ENCODE measurements around the gene TGFB2.

The TGFB2 gene

GRCh38 chr1:218344814-218345672, at the start of gene TGFB2:
TGFB2 (plus strand) TSS chr1:218345336; CDS start chr1:218346702, 1,366 bp downstream.
- DNase-seq (peak; percentile 14), ATAC-seq (peak; percentile 58)
- H3K4me1 Mint-ChIP-seq = peaks cover 19% of the 10 kb centered on the region
- H3K27ac Mint-ChIP-seq = no peak within 1 kb of the TSS
- no peaks in the 10 kb centered on the region for H3K9me3 Mint-ChIP-seq
- peaks cover 49% of the 10 kb centered on the region for H3K27me3 Mint-ChIP-seq
- no peak within 1 kb of the TSS for H3K4me3 Mint-ChIP-seq
- H3K36me3 Mint-ChIP-seq (ENCODE audit: low read depth) = peaks cover 8% of the 10 kb centered on the region

GRCh38 chr1:218296162-218296561, 49.0 kb upstream of the TGFB2 start:
- no peak for DNase-seq
- Mint-ChIP-seq H3K27ac (no peak overlapping the region), H3K4me3 (no peak overlapping the region)

GRCh38 chr1:218297461-218297860, 47.7 kb upstream of the TGFB2 start:
- Mint-ChIP-seq H3K4me3 (no peak overlapping the region), H3K4me1 (peaks cover 24% of the 10 kb centered on the region), H3K27me3 (no peaks in the 10 kb centered on the region), H3K9me3 (no peaks in the 10 kb centered on the region), H3K27ac (no peak overlapping the region), H3K36me3 (ENCODE audit: low read depth) (peaks cover 21% of the 10 kb centered on the region)
- ATAC-seq (no peak), DNase-seq (no peak)

More at GRCh38 chr1:218296162-218296561, 49.0 kb upstream of the TGFB2 start:
- Mint-ChIP-seq H3K4me1 (peaks cover 20% of the 10 kb centered on the region), H3K9me3 (no peaks in the 10 kb centered on the region), H3K27me3 (no peaks in the 10 kb centered on the region), H3K36me3 (ENCODE audit: low read depth) (peaks cover 16% of the 10 kb centered on the region)
- no peak for ATAC-seq

- DNase-seq (no peak), ATAC-seq (no peak)
- peaks cover 25% of the 10 kb centered on the region for H3K4me1 Mint-ChIP-seq
- H3K36me3 Mint-ChIP-seq (ENCODE audit: low read depth) = peaks cover 24% of the 10 kb centered on the region
- H3K9me3 Mint-ChIP-seq = no peaks in the 10 kb centered on the region
- H3K4me3 Mint-ChIP-seq = no peak overlapping the region
- H3K27ac Mint-ChIP-seq = no peak overlapping the region
- H3K27me3 Mint-ChIP-seq = no peaks in the 10 kb centered on the region
Measured at GRCh38 chr1:218297867-218298266, 47.3 kb upstream of the TGFB2 start.

GRCh38 chr1:218298398-218298797, 46.7 kb upstream of the TGFB2 start:
- Mint-ChIP-seq H3K27ac (no peak overlapping the region), H3K4me3 (no peak overlapping the region), H3K36me3 (ENCODE audit: low read depth) (peaks cover 25% of the 10 kb centered on the region), H3K4me1 (peaks cover 26% of the 10 kb centered on the region), H3K27me3 (no peaks in the 10 kb centered on the region), H3K9me3 (no peaks in the 10 kb centered on the region)
- ATAC-seq (no peak), DNase-seq (no peak)

GRCh38 chr1:218299416-218299815, 45.7 kb upstream of the TGFB2 start:
- Mint-ChIP-seq H3K4me3 (no peak overlapping the region), H3K4me1 (peaks cover 26% of the 10 kb centered on the region), H3K36me3 (ENCODE audit: low read depth) (peaks cover 18% of the 10 kb centered on the region), H3K9me3 (no peaks in the 10 kb centered on the region), H3K27ac (no peak overlapping the region), H3K27me3 (no peaks in the 10 kb centered on the region)
- no peak for ATAC-seq
- no peak for DNase-seq

- H3K4me1 Mint-ChIP-seq = peaks cover 26% of the 10 kb centered on the region
- H3K36me3 Mint-ChIP-seq (ENCODE audit: low read depth) = peaks cover 26% of the 10 kb centered on the region
- no peaks in the 10 kb centered on the region for H3K27me3 Mint-ChIP-seq
- no peak overlapping the region for H3K4me3 Mint-ChIP-seq
- DNase-seq (no peak), ATAC-seq (no peak)
- no peaks in the 10 kb centered on the region for H3K9me3 Mint-ChIP-seq
- no peak overlapping the region for H3K27ac Mint-ChIP-seq
Measured at GRCh38 chr1:218301217-218301616, 43.9 kb upstream of the TGFB2 start.

- Mint-ChIP-seq H3K27me3 (no peaks in the 10 kb centered on the region), H3K9me3 (no peaks in the 10 kb centered on the region), H3K36me3 (ENCODE audit: low read depth) (peaks cover 25% of the 10 kb centered on the region)
Measured at GRCh38 chr1:218302155-218302554, 43.0 kb upstream of the TGFB2 start.

GRCh38 chr1:218303176-218303879, 41.8 kb upstream of the TGFB2 start:
- Mint-ChIP-seq H3K27ac (no peak overlapping the region), H3K9me3 (no peaks in the 10 kb centered on the region), H3K27me3 (no peaks in the 10 kb centered on the region), H3K4me1 (peaks cover 18% of the 10 kb centered on the region), H3K36me3 (ENCODE audit: low read depth) (peaks cover 30% of the 10 kb centered on the region), H3K4me3 (no peak overlapping the region)
- ATAC-seq (no peak), DNase-seq (no peak)

More at GRCh38 chr1:218302155-218302554, 43.0 kb upstream of the TGFB2 start:
- Mint-ChIP-seq H3K27ac (no peak overlapping the region), H3K4me3 (no peak overlapping the region), H3K4me1 (peaks cover 22% of the 10 kb centered on the region)
- DNase-seq = no peak
- ATAC-seq = no peak

- Mint-ChIP-seq H3K27ac (no peak overlapping the region), H3K9me3 (no peaks in the 10 kb centered on the region), H3K4me3 (no peak overlapping the region), H3K36me3 (ENCODE audit: low read depth) (peaks cover 37% of the 10 kb centered on the region), H3K27me3 (no peaks in the 10 kb centered on the region), H3K4me1 (peaks cover 11% of the 10 kb centered on the region)
- ATAC-seq (peak; percentile 43), DNase-seq (no peak)
Measured at GRCh38 chr1:218304281-218305039, 40.7 kb upstream of the TGFB2 start.

GRCh38 chr1:218305472-218306064, 39.6 kb upstream of the TGFB2 start:
- Mint-ChIP-seq H3K4me3 (no peak overlapping the region), H3K9me3 (no peaks in the 10 kb centered on the region), H3K36me3 (ENCODE audit: low read depth) (peaks cover 37% of the 10 kb centered on the region), H3K4me1 (peaks cover 11% of the 10 kb centered on the region), H3K27ac (no peak overlapping the region), H3K27me3 (no peaks in the 10 kb centered on the region)
- ATAC-seq = no peak
- no peak for DNase-seq

- Mint-ChIP-seq H3K27ac (no peak overlapping the region), H3K4me1 (peaks cover 7% of the 10 kb centered on the region), H3K27me3 (no peaks in the 10 kb centered on the region), H3K9me3 (no peaks in the 10 kb centered on the region), H3K36me3 (ENCODE audit: low read depth) (peaks cover 37% of the 10 kb centered on the region), H3K4me3 (no peak overlapping the region)
- ATAC-seq (no peak), DNase-seq (no peak)
Measured at GRCh38 chr1:218312509-218312908, 32.6 kb upstream of the TGFB2 start.

- H3K27me3 Mint-ChIP-seq = no peaks in the 10 kb centered on the region
- H3K9me3 Mint-ChIP-seq = no peaks in the 10 kb centered on the region
- H3K27ac Mint-ChIP-seq = no peak overlapping the region
- H3K4me1 Mint-ChIP-seq = peaks cover 7% of the 10 kb centered on the region
- no peak overlapping the region for H3K4me3 Mint-ChIP-seq
- DNase-seq (no peak), ATAC-seq (no peak)
- H3K36me3 Mint-ChIP-seq (ENCODE audit: low read depth) = peaks cover 37% of the 10 kb centered on the region
Measured at GRCh38 chr1:218314316-218314715, 30.8 kb upstream of the TGFB2 start.

GRCh38 chr1:218315638-218316037, 29.5 kb upstream of the TGFB2 start:
- Mint-ChIP-seq H3K4me1 (peaks cover 7% of the 10 kb centered on the region), H3K9me3 (no peaks in the 10 kb centered on the region), H3K27me3 (no peaks in the 10 kb centered on the region), H3K4me3 (no peak overlapping the region), H3K36me3 (ENCODE audit: low read depth) (peaks cover 45% of the 10 kb centered on the region), H3K27ac (no peak overlapping the region)
- ATAC-seq (no peak), DNase-seq (no peak)
